GM13977 (cell line): ENCODE results near the gene DDX31.
A peak's percentile ranks its signal among the peaks of the same experiment; 100 is the strongest.
"Not testable (repeated sequence)": the region's sequence is repeated elsewhere in the genome, so short reads cannot be mapped to it uniquely, and the experiment has no call there.

Experiments used
- DNase-seq: peaks from one replicate; pipeline ENCODE4 v3.0.0; 2012; ENCODE audit warnings: low spot score
- in situ Hi-C: fragments of 300-500 bp; cut with MboI; formaldehyde crosslinking; loops from one replicate; pipeline ENCODE4 v1.12.0; 2022; ENCODE audit warnings: low sequenced_read_pairs, low pct_unique_long_range_greater_than_20kb, mixed read lengths, inconsistent platforms; ENCODE audit not compliant: unreplicated experiment
- TF ChIP-seq, protein P1 (sequence below): IDR thresholded peaks from 2 replicates; pipeline ENCODE4 v1.5.1; 2012; ENCODE audit warnings: mild to moderate bottlenecking, control low read depth; ENCODE audit not compliant: insufficient read depth; ENCODE audit errors: extremely low read depth, missing control alignments

The DDX31 gene

DNA sequence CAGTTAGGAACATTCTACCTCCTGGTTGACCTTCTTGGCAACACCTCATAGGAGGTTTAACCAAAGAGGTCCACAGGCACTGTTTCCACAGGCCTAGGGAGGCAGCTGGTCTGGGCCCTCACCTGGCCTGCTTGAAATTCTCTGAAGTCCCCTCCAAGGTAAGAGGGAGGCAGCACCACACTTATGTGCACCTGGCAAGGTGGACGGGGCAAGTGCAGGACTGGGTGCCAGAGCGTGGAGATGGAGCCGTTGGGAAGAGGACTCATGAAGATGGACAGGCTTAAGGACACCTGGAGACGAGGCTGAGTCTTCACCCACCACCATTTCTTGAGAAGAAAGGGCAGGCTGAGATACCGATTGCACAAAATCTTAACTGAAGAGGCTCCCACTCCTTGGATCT, 94.0 kb downstream of the DDX31 start:
- DNase-seq: no peak
- TF ChIP-seq, protein P1, sequence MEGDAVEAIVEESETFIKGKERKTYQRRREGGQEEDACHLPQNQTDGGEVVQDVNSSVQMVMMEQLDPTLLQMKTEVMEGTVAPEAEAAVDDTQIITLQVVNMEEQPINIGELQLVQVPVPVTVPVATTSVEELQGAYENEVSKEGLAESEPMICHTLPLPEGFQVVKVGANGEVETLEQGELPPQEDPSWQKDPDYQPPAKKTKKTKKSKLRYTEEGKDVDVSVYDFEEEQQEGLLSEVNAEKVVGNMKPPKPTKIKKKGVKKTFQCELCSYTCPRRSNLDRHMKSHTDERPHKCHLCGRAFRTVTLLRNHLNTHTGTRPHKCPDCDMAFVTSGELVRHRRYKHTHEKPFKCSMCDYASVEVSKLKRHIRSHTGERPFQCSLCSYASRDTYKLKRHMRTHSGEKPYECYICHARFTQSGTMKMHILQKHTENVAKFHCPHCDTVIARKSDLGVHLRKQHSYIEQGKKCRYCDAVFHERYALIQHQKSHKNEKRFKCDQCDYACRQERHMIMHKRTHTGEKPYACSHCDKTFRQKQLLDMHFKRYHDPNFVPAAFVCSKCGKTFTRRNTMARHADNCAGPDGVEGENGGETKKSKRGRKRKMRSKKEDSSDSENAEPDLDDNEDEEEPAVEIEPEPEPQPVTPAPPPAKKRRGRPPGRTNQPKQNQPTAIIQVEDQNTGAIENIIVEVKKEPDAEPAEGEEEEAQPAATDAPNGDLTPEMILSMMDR: no peak
- in situ Hi-C loops: no loop called here

DNA sequence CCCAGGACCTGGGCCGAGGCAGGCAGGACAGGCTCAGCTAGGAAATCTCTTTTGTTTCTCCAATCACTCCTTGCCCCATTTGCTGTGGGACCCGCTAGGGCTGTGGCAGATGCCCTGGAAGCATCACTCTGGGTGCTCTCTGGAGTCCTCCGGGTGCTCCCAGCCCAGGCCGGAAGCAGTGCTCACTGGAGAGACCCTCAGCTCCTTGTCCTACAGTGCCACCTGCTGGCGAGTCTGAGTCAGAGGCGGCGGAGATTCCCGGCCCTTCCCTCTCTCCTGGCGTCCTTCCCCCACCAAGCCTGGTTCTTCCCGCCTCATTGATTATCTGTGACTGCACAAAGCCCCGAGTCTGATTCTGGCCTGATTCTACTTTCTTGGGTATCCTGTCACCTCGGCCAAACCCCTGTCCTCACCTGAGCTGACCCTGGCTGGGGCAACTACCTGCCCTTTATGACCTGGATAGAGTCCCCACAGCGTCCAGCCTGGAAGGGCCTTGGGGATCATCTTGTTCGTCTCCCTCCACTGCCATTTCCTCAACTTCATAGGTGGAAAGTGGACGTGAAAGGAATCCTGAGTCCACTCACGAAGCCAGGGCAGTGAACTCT, 94.7 kb downstream of the DDX31 start:
- TF ChIP-seq, protein P1: peak; percentile 74
- in situ Hi-C loops: no loop called here
- peak; percentile 80 for DNase-seq

- no peak for DNase-seq
- TF ChIP-seq, protein P1: no peak
- in situ Hi-C loops: no loop called here
Observed at GRCh38 chr9:132572921-132573320, 96.9 kb downstream of the DDX31 start.

GRCh38 chr9:132571806-132572600, 97.8 kb downstream of the DDX31 start:
- TF ChIP-seq, protein P1: no peak
- in situ Hi-C loops: no loop called here
- DNase-seq: no peak

GRCh38 chr9:132568787-132569186, 101.0 kb downstream of the DDX31 start:
- in situ Hi-C loops, DNase-seq: not testable (repeated sequence)

DNA sequence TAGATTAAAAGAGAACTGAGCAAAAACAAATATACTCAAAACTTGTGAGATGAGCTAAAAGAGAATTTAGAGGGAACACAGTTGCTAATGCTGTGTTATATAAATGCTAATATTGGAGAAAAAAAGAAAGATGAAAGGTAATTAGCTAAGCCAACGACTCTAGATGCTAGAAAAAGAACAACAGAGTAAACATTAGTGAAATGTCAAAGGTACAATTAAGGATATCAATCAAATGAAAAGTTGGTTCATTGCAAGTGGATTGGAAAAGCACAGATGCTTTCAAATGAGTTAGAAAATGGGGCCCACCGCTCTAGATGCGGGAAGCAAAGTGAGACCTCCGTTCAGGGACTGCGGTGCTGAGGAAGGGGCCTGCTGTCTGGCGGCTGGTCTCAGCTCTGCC, 105.3 kb downstream of the DDX31 start:
- DNase-seq: no peak
- in situ Hi-C loops: no loop called here
- TF ChIP-seq, protein P1: no peak

DNA sequence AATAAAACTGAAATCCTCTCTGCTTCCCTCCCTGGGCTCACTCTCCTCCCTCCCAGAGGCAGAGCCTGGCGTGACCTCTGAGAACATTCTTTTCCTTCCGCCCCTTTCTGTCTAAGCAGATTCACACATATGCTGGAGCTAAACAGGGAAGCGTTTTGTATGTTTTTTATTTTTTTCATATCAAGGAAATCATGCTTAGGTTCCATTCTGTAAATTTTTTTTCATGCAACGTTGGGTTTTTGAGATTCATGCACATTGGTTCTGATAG, 107.5 kb downstream of the DDX31 start:
- DNase-seq: no peak
- in situ Hi-C loops: no loop called here

More for the DNA sequence above, 107.5 kb downstream of the DDX31 start:
- TF ChIP-seq, protein P1: no peak
